DOHH2 (cell line): ENCODE results near the gene PGK2.

Experiments used
- H3F3A ChIP-seq: fragments of 200-600 bp; sonication (generic), shearing (Covaris generic); 2 replicates; pipeline ENCODE4 v1.6.0; 2016; ENCODE audit warnings: antibody characterized with exemption, mild to moderate bottlenecking; ENCODE audit not compliant: control insufficient read depth, insufficient read depth
- H3K27ac ChIP-seq: fragments of 200-600 bp; sonication (generic); 2 replicates; pipeline ENCODE4 v1.5.1; 2014; ENCODE audit warnings: low read depth, mild to moderate bottlenecking, low read length, moderate library complexity
- H3K27me3 ChIP-seq: fragments of 200-600 bp; sonication (generic); 2 replicates; pipeline ENCODE4 v1.6.1; 2014; ENCODE audit warnings: mild to moderate bottlenecking, low read length, mixed read lengths; ENCODE audit not compliant: control insufficient read depth
- H3K36me3 ChIP-seq: fragments of 200-600 bp; sonication (generic); 2 replicates; pipeline ENCODE4 v1.6.1; 2014; ENCODE audit warnings: mild to moderate bottlenecking, low read length, moderate library complexity, mixed read lengths; ENCODE audit not compliant: control insufficient read depth
- H3K4me1 ChIP-seq: fragments of 200-600 bp; sonication (generic); 2 replicates; pipeline ENCODE4 v1.6.1; 2014; ENCODE audit warnings: mild to moderate bottlenecking, low read length, mixed read lengths; ENCODE audit not compliant: control insufficient read depth
- H3K4me2 ChIP-seq: fragments of 200-600 bp; sonication (generic); 2 replicates; pipeline ENCODE4 v1.6.0; 2014; ENCODE audit warnings: mild to moderate bottlenecking, low read length, moderate library complexity
- H3K4me3 ChIP-seq: fragments of 200-600 bp; sonication (generic); 2 replicates; pipeline ENCODE4 v1.5.1; 2014; ENCODE audit warnings: mild to moderate bottlenecking, low read length, mixed read lengths
- H3K79me2 ChIP-seq: fragments of 200-600 bp; sonication (generic); 2 replicates; pipeline ENCODE4 v1.6.1; 2014; ENCODE audit warnings: mild to moderate bottlenecking, low read length, mixed read lengths; ENCODE audit not compliant: control insufficient read depth
- H3K9me2 ChIP-seq: fragments of 200-600 bp; sonication (generic); replicated peaks from 2 replicates; pipeline ENCODE4 v1.6.1; 2014; ENCODE audit warnings: mild to moderate bottlenecking, low read length, mixed read lengths; ENCODE audit not compliant: control insufficient read depth
- H3K9me3 ChIP-seq: fragments of 200-600 bp; sonication (generic); 2 replicates; pipeline ENCODE4 v1.6.1; 2014; ENCODE audit warnings: antibody characterized with exemption, low read length, mixed read lengths; ENCODE audit not compliant: control insufficient read depth, insufficient read depth
- H4K20me1 ChIP-seq: fragments of 200-600 bp; sonication (generic); 2 replicates; pipeline ENCODE4 v1.6.0; 2014; ENCODE audit warnings: low read depth, mild to moderate bottlenecking, antibody characterized with exemption, low read length, moderate library complexity; ENCODE audit not compliant: control insufficient read depth, insufficient read depth
- EZH2phosphoT487 ChIP-seq: fragments of 200-600 bp; sonication (generic); IDR thresholded peaks from 2 replicates; pipeline ENCODE4 v1.6.1; 2017; ENCODE audit warnings: borderline replicate concordance, mild to moderate bottlenecking, antibody characterized with exemption, low read length, moderate library complexity, mixed read lengths
- TF ChIP-seq, protein P1 (sequence below): fragments of 200-600 bp; sonication (generic); IDR thresholded peaks from one replicate; pipeline ENCODE4 v1.5.1; 2014; ENCODE audit warnings: antibody characterized with exemption, mild to moderate bottlenecking, low read depth, low read length; ENCODE audit not compliant: poor library complexity, severe bottlenecking

The PGK2 gene

DNA sequence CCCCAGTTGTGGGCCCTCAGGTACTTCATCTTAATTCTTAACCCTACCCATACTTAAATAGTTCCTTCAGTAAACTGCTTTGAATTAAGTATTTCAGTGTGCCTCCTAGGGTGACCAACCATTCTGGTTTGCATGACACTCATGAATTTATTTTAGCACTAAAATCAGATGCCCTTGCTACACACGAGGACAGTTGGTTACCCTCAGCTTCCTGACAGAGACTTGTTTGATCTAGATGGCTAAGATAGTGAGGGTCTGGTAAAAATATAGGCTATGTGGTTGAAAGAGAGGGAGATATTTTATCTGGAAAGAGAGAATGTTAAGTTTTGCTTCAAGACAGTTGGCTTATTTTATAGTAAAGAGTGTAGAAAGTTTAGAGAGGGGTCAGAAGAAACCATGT is 10.6 kb downstream of the PGK2 start:
- Histone ChIP-seq H3K9me2 (no peaks in the 10 kb centered on the region), H4K20me1 (no peaks in the 10 kb centered on the region), H3K4me2 (no peak overlapping the region), H3K9me3 (no peaks in the 10 kb centered on the region), H3K4me3 (no peak overlapping the region), H3K36me3 (no peaks in the 10 kb centered on the region), H3F3A (no peaks in the 10 kb centered on the region), H3K27ac (no peak overlapping the region), H3K27me3 (no peaks in the 10 kb centered on the region), H3K79me2 (no peaks in the 10 kb centered on the region), H3K4me1 (no peaks in the 10 kb centered on the region)
- TF ChIP-seq EZH2phosphoT487 = no peak
- TF ChIP-seq, protein P1, sequence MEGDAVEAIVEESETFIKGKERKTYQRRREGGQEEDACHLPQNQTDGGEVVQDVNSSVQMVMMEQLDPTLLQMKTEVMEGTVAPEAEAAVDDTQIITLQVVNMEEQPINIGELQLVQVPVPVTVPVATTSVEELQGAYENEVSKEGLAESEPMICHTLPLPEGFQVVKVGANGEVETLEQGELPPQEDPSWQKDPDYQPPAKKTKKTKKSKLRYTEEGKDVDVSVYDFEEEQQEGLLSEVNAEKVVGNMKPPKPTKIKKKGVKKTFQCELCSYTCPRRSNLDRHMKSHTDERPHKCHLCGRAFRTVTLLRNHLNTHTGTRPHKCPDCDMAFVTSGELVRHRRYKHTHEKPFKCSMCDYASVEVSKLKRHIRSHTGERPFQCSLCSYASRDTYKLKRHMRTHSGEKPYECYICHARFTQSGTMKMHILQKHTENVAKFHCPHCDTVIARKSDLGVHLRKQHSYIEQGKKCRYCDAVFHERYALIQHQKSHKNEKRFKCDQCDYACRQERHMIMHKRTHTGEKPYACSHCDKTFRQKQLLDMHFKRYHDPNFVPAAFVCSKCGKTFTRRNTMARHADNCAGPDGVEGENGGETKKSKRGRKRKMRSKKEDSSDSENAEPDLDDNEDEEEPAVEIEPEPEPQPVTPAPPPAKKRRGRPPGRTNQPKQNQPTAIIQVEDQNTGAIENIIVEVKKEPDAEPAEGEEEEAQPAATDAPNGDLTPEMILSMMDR = no peak

- Histone ChIP-seq H3K4me2 (no peak overlapping the region), H3K27me3 (no peaks in the 10 kb centered on the region), H4K20me1 (no peaks in the 10 kb centered on the region), H3K4me1 (no peaks in the 10 kb centered on the region), H3K36me3 (no peaks in the 10 kb centered on the region), H3K9me2 (no peaks in the 10 kb centered on the region), H3F3A (no peaks in the 10 kb centered on the region), H3K79me2 (no peaks in the 10 kb centered on the region), H3K4me3 (no peak overlapping the region), H3K27ac (no peak overlapping the region), H3K9me3 (no peaks in the 10 kb centered on the region)
- TF ChIP-seq, protein P1 = no peak
- no peak for TF ChIP-seq EZH2phosphoT487
These were observed 12.0 kb downstream of the PGK2 start for GRCh38 chr6:49775043-49775442.

DNA sequence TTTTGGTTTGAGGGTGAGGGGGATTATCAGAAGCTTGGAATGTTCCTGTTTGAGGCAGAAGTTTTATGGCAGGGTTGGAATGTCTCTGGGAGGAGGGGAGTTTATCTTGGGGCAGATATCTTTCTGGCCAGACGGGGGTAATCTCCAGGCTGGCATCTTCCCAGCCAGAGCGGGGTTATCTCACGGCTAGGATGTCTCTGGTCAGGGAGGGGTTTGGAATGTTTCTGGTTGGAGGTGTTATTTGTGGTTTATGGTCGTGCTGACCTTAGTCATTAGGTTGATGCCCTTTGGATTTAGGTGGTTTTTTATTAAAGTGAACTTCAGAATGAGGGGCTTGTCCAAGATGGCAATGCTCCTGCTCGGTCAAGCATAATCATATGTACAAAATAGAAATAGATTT is 14.8 kb downstream of the PGK2 start:
- Histone ChIP-seq H3K9me3 (no peaks in the 10 kb centered on the region), H4K20me1 (no peaks in the 10 kb centered on the region), H3K27ac (no peak overlapping the region), H3K4me2 (no peak overlapping the region), H3K36me3 (no peaks in the 10 kb centered on the region), H3F3A (no peaks in the 10 kb centered on the region), H3K4me3 (no peak overlapping the region), H3K9me2 (no peaks in the 10 kb centered on the region), H3K79me2 (no peaks in the 10 kb centered on the region), H3K4me1 (no peaks in the 10 kb centered on the region), H3K27me3 (no peaks in the 10 kb centered on the region)
- TF ChIP-seq, protein P1 = no peak

DNA sequence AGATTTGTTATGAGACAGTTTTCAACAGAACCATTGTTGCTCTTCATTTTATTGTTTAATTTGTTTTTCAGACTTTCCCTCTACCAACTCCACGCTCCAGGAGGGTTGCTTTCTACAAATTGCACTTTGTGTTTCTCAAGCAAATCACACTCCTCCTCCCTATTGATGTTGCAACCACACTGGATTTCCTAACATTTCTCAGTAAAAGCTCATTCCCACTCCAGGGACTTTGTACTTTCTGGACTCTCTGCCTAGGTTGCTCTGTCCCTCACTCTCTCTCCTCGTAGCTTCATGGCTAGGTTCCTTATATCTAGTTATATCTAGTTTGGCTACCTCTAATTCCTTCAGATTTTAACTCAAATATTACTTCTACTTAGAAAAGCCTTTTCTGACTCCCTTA is 20.3 kb downstream of the PGK2 start:
- H3F3A ChIP-seq = no peaks in the 10 kb centered on the region
- no peaks in the 10 kb centered on the region for H3K4me1 ChIP-seq
- TF ChIP-seq EZH2phosphoT487 = no peak
- TF ChIP-seq, protein P1 = no peak
- no peak overlapping the region for H3K4me2 ChIP-seq
- H3K36me3 ChIP-seq = no peaks in the 10 kb centered on the region
- no peaks in the 10 kb centered on the region for H3K9me3 ChIP-seq
- no peak overlapping the region for H3K27ac ChIP-seq
- H3K9me2 ChIP-seq = no peaks in the 10 kb centered on the region
- no peaks in the 10 kb centered on the region for H3K27me3 ChIP-seq
- H3K4me3 ChIP-seq = no peak overlapping the region
- H3K79me2 ChIP-seq = no peaks in the 10 kb centered on the region
- H4K20me1 ChIP-seq = no peaks in the 10 kb centered on the region
